Nephron progenitor cell (in vitro differentiated cells): ENCODE results near the gene ZNF526.

Experiments used
- DNase-seq: peaks from one replicate; pipeline ENCODE4 v3.0.0; 2021
- H3K27ac Mint-ChIP-seq: 2 replicates; pipeline ENCODE4 v1.8.0; 2021; ENCODE audit warnings: mild to moderate bottlenecking, moderate library complexity, mixed read lengths
- H3K27me3 Mint-ChIP-seq: 2 replicates; pipeline ENCODE4 v1.8.0; 2021; ENCODE audit warnings: mild to moderate bottlenecking, low read depth, mixed read lengths; ENCODE audit not compliant: poor library complexity
- H3K36me3 Mint-ChIP-seq: 2 replicates; pipeline ENCODE4 v1.8.0; 2021; ENCODE audit warnings: low read depth, mixed read lengths
- H3K4me1 Mint-ChIP-seq: 2 replicates; pipeline ENCODE4 v1.8.0; 2021; ENCODE audit warnings: mixed read lengths
- H3K4me3 Mint-ChIP-seq: 2 replicates; pipeline ENCODE4 v1.8.0; 2021; ENCODE audit warnings: mild to moderate bottlenecking, moderate library complexity, mixed read lengths
- H3K9me3 Mint-ChIP-seq: 2 replicates; pipeline ENCODE4 v1.8.0; 2021; ENCODE audit warnings: mild to moderate bottlenecking, moderate library complexity, mixed read lengths
- TF ChIP-seq, protein P1 (sequence below): fragments of 200-600 bp; sonication (generic); IDR thresholded peaks from 2 replicates; pipeline ENCODE4 v1.5.0; 2021; ENCODE audit warnings: antibody characterized with exemption

ZNF526 gene, protein sequence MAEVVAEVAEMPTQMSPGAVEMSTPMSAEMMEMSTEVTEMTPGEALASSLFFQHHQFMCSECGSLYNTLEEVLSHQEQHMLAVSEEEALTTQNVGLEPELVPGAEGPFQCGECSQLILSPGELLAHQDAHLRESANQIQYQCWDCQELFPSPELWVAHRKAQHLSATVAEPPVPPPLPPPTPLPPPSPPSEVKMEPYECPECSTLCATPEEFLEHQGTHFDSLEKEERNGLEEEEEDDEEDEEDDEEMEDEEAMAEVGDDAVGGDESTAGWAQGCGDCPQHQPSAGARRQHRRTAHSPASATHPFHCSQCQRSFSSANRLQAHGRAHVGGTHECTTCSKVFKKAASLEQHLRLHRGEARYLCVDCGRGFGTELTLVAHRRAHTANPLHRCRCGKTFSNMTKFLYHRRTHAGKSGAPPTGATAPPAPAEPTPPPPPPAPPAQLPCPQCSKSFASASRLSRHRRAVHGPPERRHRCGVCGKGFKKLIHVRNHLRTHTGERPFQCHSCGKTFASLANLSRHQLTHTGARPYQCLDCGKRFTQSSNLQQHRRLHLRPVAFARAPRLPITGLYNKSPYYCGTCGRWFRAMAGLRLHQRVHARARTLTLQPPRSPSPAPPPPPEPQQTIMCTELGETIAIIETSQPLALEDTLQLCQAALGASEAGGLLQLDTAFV

DNA sequence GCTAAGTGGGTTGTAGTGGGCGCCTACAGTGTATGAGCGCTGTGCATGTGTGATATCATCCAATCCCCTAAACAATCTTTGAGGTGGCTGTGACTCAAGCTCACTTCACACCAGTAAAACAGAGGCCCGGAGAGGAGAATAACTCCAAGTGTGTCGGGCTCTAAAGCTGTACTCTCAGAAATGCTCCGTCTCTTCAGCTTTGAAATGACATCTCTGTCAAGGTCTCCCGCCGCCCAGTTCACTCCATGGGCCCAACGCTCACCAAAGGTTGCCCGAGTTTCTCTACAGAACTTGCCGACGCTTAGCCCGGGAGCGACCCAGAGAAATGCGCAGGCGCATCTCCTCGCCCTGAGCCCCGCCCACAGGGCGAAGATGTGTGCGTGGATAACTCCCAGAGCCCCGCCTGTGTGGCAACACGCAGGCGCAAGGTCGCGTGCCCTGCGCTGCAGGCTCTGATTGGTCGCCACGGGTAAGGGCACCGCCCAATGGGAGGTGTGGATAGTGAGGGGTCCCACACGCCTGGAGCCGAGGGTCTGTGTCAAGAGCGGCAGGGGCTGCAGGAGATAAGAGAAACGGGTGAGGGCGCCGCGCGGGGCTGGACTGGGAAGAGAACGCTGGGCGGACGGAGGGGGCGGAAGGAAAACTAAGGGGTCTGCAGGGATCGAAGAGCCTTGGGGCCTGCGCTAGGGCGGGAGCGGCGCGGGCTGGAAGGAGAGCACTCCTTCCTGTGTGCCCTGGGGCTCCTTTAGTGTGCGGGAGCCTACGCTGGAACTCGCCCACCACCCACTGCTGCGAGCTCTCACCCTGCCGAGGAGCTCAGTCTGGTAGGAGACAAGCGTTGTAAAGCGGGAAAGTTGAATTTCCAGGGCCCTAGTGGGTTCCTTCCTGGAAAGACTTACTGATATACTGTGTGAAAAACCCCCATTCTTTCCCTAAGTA lies at the start of gene ZNF526:
Gene ZNF526, plus strand, starts transcription at position 501 of the 939 bp plus-strand sequence. CDS start 4,092 bp downstream, outside the sequence.
- Mint-ChIP-seq H3K27me3 (peaks cover 5% of the 10 kb centered on the region), H3K4me1 (peaks cover 59% of the 10 kb centered on the region)
- DNase-seq, result peak; percentile 98

DNA sequence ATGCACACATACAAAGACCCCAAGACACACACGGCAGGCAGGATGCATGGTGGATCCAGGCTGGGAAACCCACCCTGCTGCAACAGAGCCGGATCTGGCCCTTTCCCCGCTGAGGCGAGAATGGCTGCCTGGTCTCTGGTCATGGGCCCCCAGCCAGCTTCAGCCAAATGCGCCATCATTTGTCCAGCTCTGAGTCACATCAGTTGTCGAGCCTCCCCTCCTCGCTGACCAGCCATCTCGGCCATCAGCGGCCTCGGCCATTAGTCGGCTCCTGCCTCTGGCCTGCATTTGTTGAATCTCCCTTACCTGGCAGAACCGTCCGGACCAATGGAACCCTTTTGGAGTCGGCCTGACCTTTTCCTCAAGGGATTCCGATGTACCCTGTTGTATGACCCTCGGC lies 49.4 kb upstream of the ZNF526 start:
- no peaks in the 10 kb centered on the region for H3K9me3 Mint-ChIP-seq
- no peaks in the 10 kb centered on the region for H3K36me3 Mint-ChIP-seq
- no peak overlapping the region for H3K4me3 Mint-ChIP-seq
- no peak overlapping the region for H3K27ac Mint-ChIP-seq
- TF ChIP-seq, protein P1, sequence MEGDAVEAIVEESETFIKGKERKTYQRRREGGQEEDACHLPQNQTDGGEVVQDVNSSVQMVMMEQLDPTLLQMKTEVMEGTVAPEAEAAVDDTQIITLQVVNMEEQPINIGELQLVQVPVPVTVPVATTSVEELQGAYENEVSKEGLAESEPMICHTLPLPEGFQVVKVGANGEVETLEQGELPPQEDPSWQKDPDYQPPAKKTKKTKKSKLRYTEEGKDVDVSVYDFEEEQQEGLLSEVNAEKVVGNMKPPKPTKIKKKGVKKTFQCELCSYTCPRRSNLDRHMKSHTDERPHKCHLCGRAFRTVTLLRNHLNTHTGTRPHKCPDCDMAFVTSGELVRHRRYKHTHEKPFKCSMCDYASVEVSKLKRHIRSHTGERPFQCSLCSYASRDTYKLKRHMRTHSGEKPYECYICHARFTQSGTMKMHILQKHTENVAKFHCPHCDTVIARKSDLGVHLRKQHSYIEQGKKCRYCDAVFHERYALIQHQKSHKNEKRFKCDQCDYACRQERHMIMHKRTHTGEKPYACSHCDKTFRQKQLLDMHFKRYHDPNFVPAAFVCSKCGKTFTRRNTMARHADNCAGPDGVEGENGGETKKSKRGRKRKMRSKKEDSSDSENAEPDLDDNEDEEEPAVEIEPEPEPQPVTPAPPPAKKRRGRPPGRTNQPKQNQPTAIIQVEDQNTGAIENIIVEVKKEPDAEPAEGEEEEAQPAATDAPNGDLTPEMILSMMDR, result no peak
- peaks cover 52% of the 10 kb centered on the region for H3K27me3 Mint-ChIP-seq
- peaks cover 42% of the 10 kb centered on the region for H3K4me1 Mint-ChIP-seq
- no peak for DNase-seq

More for the DNA sequence above, at the start of gene ZNF526:
- H3K4me3 Mint-ChIP-seq, result peak within 1 kb of the TSS; percentile 92
- H3K27ac Mint-ChIP-seq, result peak within 1 kb of the TSS; percentile 91
- H3K36me3 Mint-ChIP-seq, result peaks cover 26% of the 10 kb centered on the region
- TF ChIP-seq, protein P1, result no peak
- H3K9me3 Mint-ChIP-seq, result no peaks in the 10 kb centered on the region

DNA sequence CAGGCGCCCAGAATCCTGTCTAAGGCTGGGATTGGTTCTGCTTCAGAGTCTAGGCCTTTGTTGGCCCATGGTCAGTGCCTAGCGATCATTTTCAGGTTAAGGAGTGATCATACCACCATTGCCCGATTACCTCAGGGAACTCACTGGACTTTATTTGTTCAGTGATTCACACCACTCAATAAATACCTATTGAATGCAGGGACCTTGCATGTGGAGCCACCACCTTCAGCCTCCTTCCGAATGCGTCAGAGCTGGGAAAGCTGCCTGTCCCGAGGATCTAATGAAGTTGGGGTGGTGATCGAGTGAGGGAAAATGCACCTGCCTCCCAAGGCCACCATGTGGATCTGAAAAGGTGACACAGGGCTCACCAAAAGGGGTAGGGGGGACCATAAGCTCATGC lies 47.9 kb upstream of the ZNF526 start:
- Mint-ChIP-seq H3K4me3 (no peak overlapping the region), H3K27ac (no peak overlapping the region)

DNA sequence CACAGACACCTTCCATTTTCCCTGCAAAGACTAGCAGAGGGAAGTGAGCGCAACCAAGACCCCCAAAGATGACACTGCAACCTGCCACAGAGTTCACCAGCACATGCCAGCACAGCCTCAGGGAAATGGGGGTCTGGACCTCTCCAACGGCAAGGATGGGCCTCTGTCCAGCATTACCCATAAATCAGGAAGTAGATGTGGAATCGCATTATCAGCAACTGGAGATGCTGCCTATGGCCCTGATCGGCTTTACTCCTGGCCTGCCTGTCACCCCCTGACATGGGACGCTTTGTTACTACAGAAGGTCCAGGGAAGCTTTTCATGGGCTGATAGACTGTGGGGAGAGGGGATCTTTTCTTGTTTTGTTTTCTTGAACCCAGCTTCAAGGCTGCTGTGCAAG lies 46.4 kb upstream of the ZNF526 start:
- Mint-ChIP-seq H3K27ac (no peak overlapping the region), H3K9me3 (no peaks in the 10 kb centered on the region), H3K4me1 (peaks cover 51% of the 10 kb centered on the region), H3K36me3 (no peaks in the 10 kb centered on the region), H3K27me3 (peaks cover 48% of the 10 kb centered on the region), H3K4me3 (no peak overlapping the region)
- TF ChIP-seq, protein P1, result no peak
- no peak for DNase-seq

More for the DNA sequence above, 47.9 kb upstream of the ZNF526 start:
- Mint-ChIP-seq H3K4me1 (peaks cover 51% of the 10 kb centered on the region), H3K27me3 (peaks cover 56% of the 10 kb centered on the region), H3K36me3 (no peaks in the 10 kb centered on the region), H3K9me3 (no peaks in the 10 kb centered on the region)
- TF ChIP-seq, protein P1, result no peak
- DNase-seq, result no peak

DNA sequence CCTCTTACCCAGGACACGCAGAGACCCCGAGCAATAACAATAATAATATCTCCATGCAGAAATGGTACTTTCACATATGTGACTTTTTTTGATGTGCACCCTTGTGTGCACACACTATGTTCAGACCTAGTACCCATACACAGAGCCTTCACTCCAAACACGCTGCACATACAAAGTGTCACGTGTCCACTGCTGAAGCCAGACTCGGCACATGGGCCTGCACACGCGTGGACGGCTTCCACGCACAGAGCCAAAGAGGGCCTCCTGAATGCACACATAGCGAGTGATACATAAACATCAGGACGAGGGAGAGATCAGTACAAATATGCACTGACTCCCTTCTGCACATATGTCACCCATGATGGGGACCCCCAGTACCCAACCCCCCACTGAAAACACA lies 45.9 kb upstream of the ZNF526 start:
- no peak overlapping the region for H3K27ac Mint-ChIP-seq
- peaks cover 51% of the 10 kb centered on the region for H3K4me1 Mint-ChIP-seq
- H3K9me3 Mint-ChIP-seq, result no peaks in the 10 kb centered on the region
- no peaks in the 10 kb centered on the region for H3K36me3 Mint-ChIP-seq
- no peak overlapping the region for H3K4me3 Mint-ChIP-seq
- TF ChIP-seq, protein P1, result no peak
- H3K27me3 Mint-ChIP-seq, result peaks cover 45% of the 10 kb centered on the region
- no peak for DNase-seq
